Measurements from ENCODE around the gene ZFP14.
"Not testable (repeated sequence)": the region's sequence is repeated elsewhere in the genome, so short reads cannot be mapped to it uniquely, and the experiment has no call there.

The ZFP14 gene

GRCh38 chr19:36330216-36330615 is 48.8 kb downstream of the ZFP14 start:
- DNase-seq: no peak

GRCh38 chr19:36329534-36329933 is 49.5 kb downstream of the ZFP14 start:
- DNase-seq: not testable (repeated sequence)

- DNase-seq: not testable (repeated sequence)
Measured at GRCh38 chr19:36326649-36327048, 52.4 kb downstream of the ZFP14 start.

GRCh38 chr19:36315164-36315563 is 63.8 kb downstream of the ZFP14 start:
- not testable (repeated sequence) for DNase-seq

GRCh38 chr19:36314053-36314452 is 64.9 kb downstream of the ZFP14 start:
- DNase-seq: not testable (repeated sequence)

- not testable (repeated sequence) for DNase-seq
Measured at GRCh38 chr19:36311098-36311760, 67.8 kb downstream of the ZFP14 start.

GRCh38 chr19:36310416-36310990 is 68.5 kb downstream of the ZFP14 start:
- not testable (repeated sequence) for DNase-seq

GRCh38 chr19:36309759-36310158 is 69.2 kb downstream of the ZFP14 start:
- DNase-seq: not testable (repeated sequence)

- not testable (repeated sequence) for DNase-seq
Measured at GRCh38 chr19:36309309-36309708, 69.7 kb downstream of the ZFP14 start.

- DNase-seq: not testable (repeated sequence)
Measured at GRCh38 chr19:36292317-36292716, 86.7 kb downstream of the ZFP14 start.
